Measurements from ENCODE around the gene ORC1.
"Not testable (repeated sequence)": the region's sequence is repeated elsewhere in the genome, so short reads cannot be mapped to it uniquely, and the experiment has no call there.

ORC1 gene

DNA sequence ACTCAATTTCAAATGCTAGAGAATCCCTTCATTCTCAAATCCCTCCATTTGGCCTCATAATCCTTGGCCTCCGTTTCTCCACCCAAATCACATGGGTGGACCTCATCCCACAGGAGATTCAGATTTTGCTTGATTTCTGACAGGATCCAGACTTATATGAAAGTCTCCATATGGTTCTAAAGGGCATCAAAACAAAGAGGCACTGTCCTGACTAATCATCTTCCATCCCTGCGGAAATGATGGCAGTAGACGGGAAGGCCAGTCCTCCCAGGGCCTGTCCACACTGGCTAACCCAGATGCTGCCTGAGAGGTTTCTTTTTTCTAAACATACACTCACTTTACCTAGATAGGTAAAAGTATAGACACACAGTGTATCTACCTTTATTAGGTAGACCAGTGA lies 18.8 kb downstream of the ORC1 start:
- no peak for DNase-seq (ENCODE audit: low spot score)

- DNase-seq (ENCODE audit: low spot score) = not testable (repeated sequence)
Observed at GRCh38 chr1:52369851-52370250, 34.4 kb downstream of the ORC1 start.

DNA sequence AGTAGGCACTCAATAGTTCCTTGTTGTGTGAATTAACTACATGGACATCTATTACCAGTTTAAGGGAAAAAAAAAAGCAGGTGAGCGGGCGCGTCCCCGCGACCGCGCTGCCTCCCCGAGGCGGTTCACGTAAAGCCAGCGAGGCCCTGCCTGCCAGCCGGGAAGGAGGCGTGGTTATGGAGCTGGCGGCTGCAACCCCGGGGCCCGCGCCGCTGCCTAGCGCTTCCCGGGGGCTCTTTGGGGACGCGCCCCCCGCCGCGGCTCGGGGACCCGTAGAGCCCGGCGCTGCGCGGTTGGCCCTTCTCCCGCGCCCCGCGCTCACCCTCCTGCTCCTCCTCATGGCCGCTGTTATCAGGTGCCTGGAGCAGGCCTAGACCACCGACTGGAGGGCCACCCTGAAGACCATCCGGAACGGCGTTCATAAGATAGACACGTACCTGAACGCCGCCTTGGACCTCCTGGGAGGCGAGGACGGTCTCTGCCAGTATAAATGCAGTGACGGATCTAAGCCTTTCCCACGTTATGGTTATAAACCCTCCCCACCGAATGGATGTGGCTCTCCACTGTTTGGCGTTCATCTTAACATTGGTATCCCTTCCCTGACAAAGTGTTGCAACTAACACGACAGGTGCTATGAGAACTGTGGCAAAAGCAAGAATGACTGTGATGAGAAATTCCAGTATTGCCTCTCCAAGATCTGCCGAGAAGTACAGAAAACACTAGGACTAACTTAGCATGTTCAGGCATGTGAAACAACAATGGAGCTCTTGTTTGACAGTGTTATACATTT lies 35.6 kb downstream of the ORC1 start:
- no peak for DNase-seq (ENCODE audit: low spot score)

- DNase-seq (ENCODE audit: low spot score) = no peak
Observed at GRCh38 chr1:52367272-52367671, 37.0 kb downstream of the ORC1 start.

DNA sequence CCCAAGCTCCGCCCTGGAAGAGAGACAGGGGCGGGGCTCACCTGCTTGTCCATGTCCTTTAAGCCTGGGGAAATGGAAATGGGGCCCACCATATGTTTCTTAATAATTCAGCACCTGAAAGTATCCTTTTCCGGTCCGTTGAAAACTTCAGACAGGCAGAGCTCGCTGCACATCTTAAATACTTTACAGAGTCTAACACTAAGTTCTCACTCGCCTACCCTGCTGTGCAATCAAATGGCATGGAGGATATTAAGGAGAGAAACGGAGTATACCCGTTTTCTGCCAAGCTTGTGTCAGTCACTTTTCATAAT lies 37.8 kb downstream of the ORC1 start:
- DNase-seq (ENCODE audit: low spot score) = no peak

DNA sequence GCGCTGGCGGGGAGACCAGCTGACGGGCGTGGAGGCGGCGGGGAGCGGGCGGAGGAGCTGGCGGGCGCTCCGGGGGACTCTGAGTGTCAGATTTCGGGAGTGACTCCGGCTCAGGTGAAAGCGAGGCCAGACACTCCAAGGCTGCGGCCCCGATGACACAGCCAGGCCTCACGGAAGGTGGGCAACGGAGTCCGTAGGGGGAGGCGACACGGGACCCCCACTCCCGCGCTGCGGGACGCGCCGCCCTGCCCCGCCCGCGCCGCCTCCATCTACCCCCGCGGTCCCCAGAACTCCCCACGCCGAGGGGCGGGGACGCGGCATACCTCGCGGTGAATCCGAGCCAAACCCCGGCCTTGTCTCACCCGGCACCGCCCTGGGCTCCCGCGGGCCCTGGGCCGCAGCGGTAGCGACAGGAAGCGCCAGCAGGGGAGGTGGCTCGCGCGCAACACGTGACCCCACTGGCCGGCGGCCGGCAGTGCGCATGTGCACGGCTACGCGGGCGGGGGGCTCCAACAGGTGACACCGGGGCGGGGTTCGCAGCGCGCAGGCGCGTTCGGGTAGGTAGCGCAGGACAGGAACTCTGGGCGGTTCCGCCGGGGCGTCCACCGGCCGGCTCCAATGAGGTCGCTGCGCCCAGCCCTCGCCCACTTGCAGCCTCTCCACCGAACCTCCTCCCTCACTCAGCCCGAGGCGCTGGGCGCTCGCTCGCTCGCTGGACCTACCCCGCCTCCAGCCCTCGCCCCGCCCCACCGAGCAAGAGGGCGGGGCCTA lies 38.3 kb downstream of the ORC1 start, which contains the start of gene CC2D1B:
CC2D1B (minus strand) TSS at position 460 of the 771 bp plus-strand sequence. CDS start 1,585 bp downstream, outside the sequence.
- peak; percentile 98 for DNase-seq (ENCODE audit: low spot score)

DNA sequence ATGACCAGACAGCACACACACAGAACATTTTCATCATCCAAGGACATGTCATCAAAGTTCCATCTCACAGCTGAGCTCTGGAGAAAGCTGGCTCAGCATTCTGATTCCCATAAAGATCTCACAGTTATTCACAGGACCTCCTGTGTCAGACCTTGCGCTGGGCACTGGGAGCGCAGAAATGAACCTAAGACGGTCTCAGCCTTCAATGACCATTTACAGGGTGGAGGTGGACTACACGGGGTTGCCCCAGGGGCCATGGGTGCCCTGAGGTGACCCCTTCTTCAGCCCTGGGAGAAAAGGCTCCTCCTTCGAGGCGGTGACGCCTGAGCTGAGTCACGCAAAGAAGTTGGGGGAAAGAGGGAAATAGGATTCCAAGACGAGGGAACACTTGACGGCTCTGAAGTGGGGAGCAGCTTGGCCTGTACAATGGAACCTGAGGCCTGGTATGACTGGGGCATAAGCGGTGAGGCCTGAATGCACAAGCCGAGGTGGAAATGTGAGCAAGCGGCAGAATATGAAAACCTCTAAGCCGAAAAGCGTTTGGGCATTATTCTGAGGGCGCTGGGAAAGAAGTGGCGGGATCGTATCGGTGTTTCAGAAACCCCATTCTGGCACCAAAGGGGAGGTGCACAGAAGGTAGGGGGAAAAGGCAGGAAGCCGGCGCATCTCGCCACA lies 39.0 kb downstream of the ORC1 start:
- DNase-seq (ENCODE audit: low spot score) = peak; percentile 49

DNA sequence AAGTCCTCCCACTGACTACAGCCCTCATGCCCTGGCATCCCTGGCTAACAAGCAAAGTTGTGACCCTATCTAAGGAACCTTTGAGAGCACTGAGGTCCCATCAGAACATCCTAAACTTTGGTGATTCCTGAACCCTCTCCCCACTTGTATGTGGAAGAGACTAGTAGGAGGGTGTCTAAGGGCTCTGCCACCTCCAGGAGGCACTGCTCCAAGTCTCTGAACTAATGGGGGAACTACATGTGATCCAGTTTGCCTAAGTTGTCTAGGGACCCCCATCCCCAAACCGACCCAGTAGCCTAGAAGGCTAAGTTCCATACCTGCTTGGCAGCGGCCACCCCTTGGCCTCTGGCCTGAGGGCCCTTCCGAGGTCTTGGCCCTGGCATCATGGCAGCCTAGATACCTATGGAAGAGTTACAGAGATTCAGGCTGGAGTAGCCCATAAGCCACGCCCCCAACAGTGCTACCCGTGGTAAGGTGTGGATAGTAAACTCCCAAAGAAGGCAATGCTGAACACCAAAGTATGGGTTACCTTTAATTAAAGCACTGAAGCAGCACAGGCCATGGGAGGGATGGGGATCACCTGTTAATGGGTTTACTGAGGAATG lies 39.9 kb downstream of the ORC1 start:
- DNase-seq (ENCODE audit: low spot score) = peak; percentile 13

GRCh38 chr1:52360595-52360968 lies 43.6 kb downstream of the ORC1 start:
- DNase-seq (ENCODE audit: low spot score) = no peak

- no peak for DNase-seq (ENCODE audit: low spot score)
Observed at GRCh38 chr1:52359676-52360594, 44.3 kb downstream of the ORC1 start.

- DNase-seq (ENCODE audit: low spot score) = no peak
Observed at GRCh38 chr1:52358851-52359497, 45.2 kb downstream of the ORC1 start.

GRCh38 chr1:52357397-52357796 lies 46.8 kb downstream of the ORC1 start:
- DNase-seq (ENCODE audit: low spot score) = no peak

- DNase-seq (ENCODE audit: low spot score) = no peak
Observed at GRCh38 chr1:52356818-52357355, 47.3 kb downstream of the ORC1 start.

- no peak for DNase-seq (ENCODE audit: low spot score)
Observed at GRCh38 chr1:52355847-52356505, 48.2 kb downstream of the ORC1 start.

DNA sequence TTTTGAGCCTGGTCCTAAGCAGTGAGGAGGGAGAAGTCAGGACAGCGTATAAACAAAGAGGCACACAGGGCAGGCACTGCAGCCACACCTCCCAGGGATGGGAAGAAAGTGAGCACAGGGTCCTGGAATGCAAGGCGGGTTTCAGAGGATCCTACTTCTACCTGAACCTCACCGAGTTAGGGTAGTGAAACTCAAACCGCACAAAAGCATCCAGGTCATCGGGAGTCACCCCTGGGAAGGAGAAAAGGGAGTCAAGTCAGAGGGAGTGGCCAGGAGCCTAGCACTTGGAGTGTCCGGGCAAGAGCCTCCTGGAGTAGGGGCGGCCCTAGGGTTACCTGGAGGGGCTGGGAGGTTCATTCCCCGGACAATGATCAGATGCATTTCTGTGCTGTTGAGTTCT lies 48.8 kb downstream of the ORC1 start:
- DNase-seq (ENCODE audit: low spot score) = no peak

GRCh38 chr1:52352690-52353089 lies 51.5 kb downstream of the ORC1 start:
- DNase-seq (ENCODE audit: low spot score) = no peak

GRCh38 chr1:52348704-52349300 lies 55.4 kb downstream of the ORC1 start:
- DNase-seq (ENCODE audit: low spot score) = no peak

GRCh38 chr1:52346653-52347052 lies 57.6 kb downstream of the ORC1 start:
- no peak for DNase-seq (ENCODE audit: low spot score)

GRCh38 chr1:52345252-52345651 lies 59.0 kb downstream of the ORC1 start:
- DNase-seq (ENCODE audit: low spot score) = no peak

- DNase-seq (ENCODE audit: low spot score) = no peak
Observed at GRCh38 chr1:52343979-52344378, 60.2 kb downstream of the ORC1 start.
